Duodenal mucosa (tissue), 2 donors: ENCODE measurements around the gene BHMT2.
A peak's percentile ranks its signal among the peaks of the same experiment; 100 is the strongest.

Experiments
- H3K27ac ChIP-seq: one replicate; pipeline ENCODE4 v1.7.0; 2013; ENCODE audit warnings: low read depth, low read length
- H3K27me3 ChIP-seq, 2 donors: one replicate each; pipeline ENCODE4 v1.7.0; 2013; ENCODE audit warnings: low read length in 2 of 2, control low read depth in 1 of 2; ENCODE audit not compliant: insufficient read depth in 2 of 2, control insufficient read depth in 1 of 2
- H3K36me3 ChIP-seq, 2 donors: one replicate each; pipeline ENCODE4 v1.7.0; 2013; ENCODE audit warnings: low read length in 2 of 2, control low read depth in 1 of 2; ENCODE audit not compliant: insufficient read depth in 2 of 2, control insufficient read depth in 1 of 2
- H3K4me1 ChIP-seq, 2 donors: one replicate each; pipeline ENCODE4 v1.7.0; 2013; ENCODE audit warnings: low read length in 2 of 2, control low read depth in 1 of 2; ENCODE audit not compliant: insufficient read depth in 2 of 2, control insufficient read depth in 1 of 2
- H3K4me3 ChIP-seq, 2 donors: one replicate each; pipeline ENCODE4 v1.7.0; 2013; ENCODE audit warnings: low read length in 2 of 2, low read depth in 1 of 2
- H3K9ac ChIP-seq, 2 donors: one replicate each; pipeline ENCODE4 v1.7.0; 2013; ENCODE audit warnings: low read length in 2 of 2, low read depth in 1 of 2
- H3K9me3 ChIP-seq, 2 donors: one replicate each; pipeline ENCODE4 v1.7.0; 2013; ENCODE audit warnings: low read length in 2 of 2, control low read depth in 1 of 2; ENCODE audit not compliant: control insufficient read depth in 1 of 2

Gene BHMT2

DNA sequence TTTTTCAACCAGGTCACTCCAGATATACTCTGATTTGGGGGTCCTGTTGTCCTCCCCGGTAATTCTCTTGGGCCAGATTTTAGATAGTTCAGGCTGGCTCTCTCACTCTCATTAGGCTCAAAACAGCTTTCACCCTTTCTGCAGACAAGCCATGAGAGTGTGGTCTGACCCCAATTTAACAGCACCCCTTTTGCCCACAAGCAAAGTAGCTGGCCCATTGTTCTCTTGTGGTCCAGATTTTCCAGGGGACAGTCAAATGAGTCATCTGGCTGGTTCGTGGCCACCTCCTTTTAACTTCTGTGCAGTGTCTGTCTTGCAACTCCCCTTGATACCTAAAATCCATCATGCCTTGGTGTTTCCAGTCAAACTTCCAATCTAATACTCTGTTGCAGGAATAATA lies 16.5 kb downstream of the BHMT2 start:
- no peak overlapping the region for H3K27ac ChIP-seq
- no peaks in the 10 kb centered on the region for H3K36me3 ChIP-seq
- H3K9me3 ChIP-seq = no peaks in the 10 kb centered on the region
- H3K27me3 ChIP-seq = no peaks in the 10 kb centered on the region
- no peak overlapping the region for H3K9ac ChIP-seq
- H3K4me3 ChIP-seq = no peak overlapping the region
- H3K4me1 ChIP-seq = no peaks in the 10 kb centered on the region

DNA sequence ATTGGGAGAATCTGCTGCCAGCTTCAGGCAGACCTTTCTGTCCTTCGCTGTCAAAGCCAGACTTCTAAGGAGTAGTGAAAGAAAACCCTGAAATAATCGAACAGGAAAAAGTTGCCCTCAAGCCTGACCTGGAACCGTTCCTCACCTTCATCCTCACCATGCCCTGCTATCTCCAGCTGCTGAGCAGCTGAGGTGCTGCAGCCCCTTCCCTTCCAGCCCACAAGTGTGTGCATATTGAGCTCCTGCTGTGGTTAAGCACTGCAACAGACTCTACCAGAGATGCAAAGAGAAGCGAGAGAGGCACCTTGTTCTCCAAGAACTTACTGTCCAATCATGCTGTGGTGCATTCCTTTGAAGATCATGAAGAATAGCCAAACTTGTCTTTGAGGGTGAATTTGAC lies 18.9 kb downstream of the BHMT2 start:
- Histone ChIP-seq H3K27ac (no peak overlapping the region), H3K9me3 (no peaks in the 10 kb centered on the region), H3K4me1 (no peaks in the 10 kb centered on the region), H3K36me3 (no peaks in the 10 kb centered on the region), H3K4me3 (no peak overlapping the region), H3K27me3 (no peaks in the 10 kb centered on the region), H3K9ac (no peak overlapping the region)

DNA sequence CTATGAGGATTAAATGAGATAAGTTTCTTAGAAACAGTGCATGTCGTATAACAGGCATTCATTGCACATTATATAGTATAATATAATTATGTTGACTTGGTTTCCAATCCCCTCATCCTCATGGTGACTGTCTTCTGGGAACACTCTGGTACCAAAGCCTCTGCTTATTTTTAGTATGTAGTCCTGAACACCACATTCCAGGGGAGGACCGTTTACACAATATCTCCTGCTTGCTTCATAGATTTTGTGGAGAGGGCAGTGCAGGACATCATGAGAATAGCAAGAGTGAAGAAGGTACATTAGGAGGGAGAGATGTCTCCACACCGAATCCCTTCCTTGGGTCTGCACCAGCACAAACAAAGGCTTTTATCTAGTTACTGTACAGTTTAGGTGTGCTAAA lies 21.5 kb downstream of the BHMT2 start:
- H3K27ac ChIP-seq = no peak overlapping the region

DNA sequence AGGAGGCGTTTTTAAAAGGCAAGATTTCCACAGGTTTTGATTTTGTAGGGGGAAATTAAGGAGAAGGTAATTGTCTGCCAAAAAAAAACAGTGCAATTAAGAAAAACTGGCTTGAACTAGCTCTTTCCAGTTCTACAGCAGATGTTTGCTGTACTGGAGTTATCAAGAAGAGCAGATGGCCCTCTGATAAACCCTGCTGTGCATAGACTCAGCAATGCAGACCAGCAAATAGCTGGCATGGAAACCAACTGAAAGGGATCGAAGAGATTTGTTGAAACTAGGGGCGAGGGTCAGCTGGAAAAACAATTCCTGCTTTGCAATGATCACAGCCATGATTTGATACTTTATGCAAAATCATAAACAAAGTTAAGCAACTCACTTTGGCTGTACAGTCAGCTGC lies 24.2 kb downstream of the BHMT2 start:
- no peak overlapping the region for H3K27ac ChIP-seq
- H3K4me3 ChIP-seq = no peak overlapping the region
- H3K4me1 ChIP-seq = no peaks in the 10 kb centered on the region
- H3K27me3 ChIP-seq = no peaks in the 10 kb centered on the region
- no peaks in the 10 kb centered on the region for H3K36me3 ChIP-seq
- no peak overlapping the region for H3K9ac ChIP-seq
- no peaks in the 10 kb centered on the region for H3K9me3 ChIP-seq

More for the DNA sequence above, 21.5 kb downstream of the BHMT2 start:
- Histone ChIP-seq H3K4me3 (no peak overlapping the region), H3K27me3 (no peaks in the 10 kb centered on the region), H3K9ac (no peak overlapping the region), H3K4me1 (no peaks in the 10 kb centered on the region), H3K9me3 (no peaks in the 10 kb centered on the region), H3K36me3 (no peaks in the 10 kb centered on the region)

DNA sequence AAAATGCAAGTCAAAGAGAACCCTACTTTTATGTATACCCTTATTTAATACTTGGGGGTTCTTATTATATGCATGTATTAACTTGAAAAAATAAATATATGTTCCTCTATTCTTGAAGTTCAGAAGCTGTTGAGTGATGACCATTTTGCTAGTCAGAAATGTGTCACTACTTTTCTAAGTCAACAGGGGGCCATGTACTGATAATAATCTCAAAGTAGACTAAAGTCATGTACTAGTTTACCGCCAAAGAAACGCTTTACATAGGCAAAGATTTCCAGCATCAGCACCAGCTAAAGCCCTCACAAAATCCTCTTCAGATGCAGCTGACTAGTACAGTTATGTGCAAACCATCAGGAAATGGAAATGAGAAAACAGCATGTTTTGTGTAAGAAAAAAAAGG lies 36.3 kb downstream of the BHMT2 start:
- Histone ChIP-seq H3K36me3 (no peaks in the 10 kb centered on the region), H3K27ac (no peak overlapping the region), H3K9me3 (no peaks in the 10 kb centered on the region), H3K9ac (no peak overlapping the region), H3K27me3 (peaks cover 4 to 7% of the 10 kb centered on the region in 2 donors), H3K4me1 (no peaks in the 10 kb centered on the region), H3K4me3 (no peak overlapping the region)

DNA sequence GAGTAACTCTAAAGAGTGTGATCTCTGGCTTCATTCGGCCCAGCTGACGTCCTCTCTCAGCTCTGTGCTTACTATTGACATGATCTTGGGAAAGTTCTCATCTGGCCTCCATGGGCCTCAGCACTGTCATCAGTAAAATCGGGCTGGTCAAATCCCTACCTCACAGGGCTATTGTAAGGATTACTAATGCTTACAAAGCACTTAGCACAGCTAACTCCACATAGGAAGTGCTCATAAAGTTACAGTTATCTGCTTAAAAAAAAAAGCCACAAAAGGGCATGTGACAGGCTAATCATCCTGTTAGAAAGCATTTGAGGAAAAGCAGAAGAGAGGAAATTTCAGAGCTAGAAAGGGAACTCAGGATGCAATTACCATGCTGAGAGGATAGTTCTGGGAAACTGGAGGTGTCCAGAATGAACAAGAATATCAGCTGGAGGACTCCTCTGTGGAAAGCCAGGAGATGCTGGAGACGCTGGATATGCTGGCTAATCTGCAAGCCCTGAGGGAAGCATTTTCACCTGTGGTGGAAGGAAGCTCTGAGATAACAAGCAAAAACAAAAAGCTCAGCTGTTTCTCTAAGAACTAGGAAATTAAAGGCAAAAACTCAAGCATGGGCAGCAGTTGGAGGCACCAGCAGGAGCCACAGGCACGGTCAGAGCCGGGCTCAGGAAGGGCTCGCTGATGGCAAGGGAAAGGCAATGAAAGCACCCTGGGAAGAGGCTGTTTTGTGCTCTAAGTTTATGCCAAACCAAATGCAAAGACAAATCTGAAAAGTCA lies 37.6 kb downstream of the BHMT2 start:
- no peaks in the 10 kb centered on the region for H3K9me3 ChIP-seq
- peaks cover 15 to 20% of the 10 kb centered on the region in 2 donors for H3K27me3 ChIP-seq
- H3K4me3 ChIP-seq = no peak overlapping the region
- H3K27ac ChIP-seq = no peak overlapping the region
- H3K9ac ChIP-seq = no peak overlapping the region
- no peaks in the 10 kb centered on the region for H3K36me3 ChIP-seq
- H3K4me1 ChIP-seq = peaks cover 0 to 9% of the 10 kb centered on the region in 2 donors

DNA sequence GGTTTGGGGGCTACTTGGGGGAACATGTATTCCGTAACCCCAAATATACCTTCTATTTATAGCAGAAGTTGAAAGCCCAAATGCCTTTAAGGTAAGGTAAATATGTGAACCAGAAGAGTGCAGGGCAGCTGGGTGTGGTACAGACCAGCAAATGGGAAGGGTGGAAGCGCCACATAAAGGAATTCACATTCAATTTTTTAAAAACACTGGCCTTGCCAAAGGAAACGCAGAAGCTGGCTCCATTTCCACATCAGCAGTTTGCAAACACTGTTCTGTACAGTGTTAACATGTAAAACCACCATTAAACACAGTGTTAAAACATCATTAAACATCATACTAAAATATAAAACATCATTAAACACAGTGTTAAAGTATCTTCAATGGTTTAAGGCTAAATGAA lies 38.5 kb downstream of the BHMT2 start:
- Histone ChIP-seq H3K27ac (no peak overlapping the region), H3K36me3 (no peaks in the 10 kb centered on the region), H3K4me3 (no peak overlapping the region), H3K9me3 (no peaks in the 10 kb centered on the region), H3K9ac (no peak overlapping the region), H3K27me3 (peaks cover 23 to 27% of the 10 kb centered on the region in 2 donors), H3K4me1 (peaks cover 0 to 9% of the 10 kb centered on the region in 2 donors)

DNA sequence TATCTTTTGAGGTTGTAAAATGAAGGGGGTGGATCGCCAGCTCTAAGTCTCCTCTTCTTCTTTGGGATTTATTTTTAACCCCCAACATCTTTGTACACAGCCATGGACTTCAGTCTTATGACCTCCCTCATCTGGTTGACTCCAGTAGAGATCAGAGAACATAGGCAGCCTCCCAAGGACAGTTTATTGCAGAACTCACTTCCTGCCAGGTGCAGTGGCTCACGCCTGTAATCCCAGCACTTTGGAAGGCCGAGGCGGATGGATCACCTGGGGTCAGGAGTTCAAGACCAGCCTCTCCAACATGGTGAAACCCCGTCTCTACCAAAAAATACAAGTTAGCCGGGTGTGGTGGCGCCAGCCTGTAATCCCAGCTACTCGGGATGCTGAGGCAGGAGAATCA lies 39.2 kb downstream of the BHMT2 start:
- Histone ChIP-seq H3K9me3 (no peaks in the 10 kb centered on the region), H3K27ac (no peak overlapping the region), H3K4me3 (no peak overlapping the region), H3K9ac (no peak overlapping the region), H3K4me1 (peaks cover 0 to 9% of the 10 kb centered on the region in 2 donors), H3K36me3 (no peaks in the 10 kb centered on the region), H3K27me3 (peaks cover 26 to 27% of the 10 kb centered on the region in 2 donors)

DNA sequence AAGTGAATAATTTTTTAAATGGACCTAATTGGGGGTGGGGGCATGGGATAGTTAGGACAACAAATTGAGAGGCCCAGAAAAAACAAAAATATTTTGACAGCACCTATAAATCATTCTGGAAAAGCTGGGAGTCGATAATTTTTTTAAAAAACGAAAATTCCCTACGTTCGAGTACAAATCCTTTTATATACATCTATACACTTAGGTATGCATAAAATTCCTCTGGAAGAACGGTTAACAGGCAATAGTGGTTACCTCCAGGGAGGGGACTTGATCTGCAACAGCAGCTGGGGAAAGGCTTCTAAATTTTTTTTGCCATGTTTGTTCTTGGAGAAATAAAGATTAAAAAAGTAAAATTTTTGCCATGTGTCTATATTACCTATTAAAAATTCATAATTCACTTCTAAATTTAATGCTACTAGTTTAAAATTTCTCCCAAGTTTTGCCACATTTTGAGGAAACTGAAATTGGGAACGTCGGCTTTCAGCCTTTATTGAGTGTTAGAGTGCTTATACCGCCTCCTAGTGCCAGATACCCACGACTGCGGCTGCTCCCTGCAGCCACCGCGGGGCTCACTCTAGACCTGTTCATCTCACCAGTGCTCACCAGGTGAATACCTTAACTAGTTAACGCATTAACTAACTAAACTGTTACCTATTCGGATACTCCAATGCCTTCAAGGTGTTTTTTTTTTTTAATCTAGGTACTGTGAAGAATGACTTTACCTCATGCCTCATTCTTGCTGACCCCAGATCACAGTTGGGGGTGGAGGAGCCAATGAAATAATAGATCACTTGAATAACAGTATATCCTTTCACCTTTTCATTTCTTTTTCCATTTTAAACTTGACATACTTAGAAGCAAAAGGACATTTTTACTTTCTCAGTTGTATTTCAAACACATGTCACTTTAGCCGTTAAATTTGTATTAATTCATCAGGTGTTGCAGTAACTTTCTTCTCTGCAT lies 40.2 kb downstream of the BHMT2 start:
- Histone ChIP-seq H3K4me3 (no peak overlapping the region), H3K4me1 (peaks cover 0 to 9% of the 10 kb centered on the region in 2 donors), H3K27ac (no peak overlapping the region), H3K9ac (no peak overlapping the region), H3K27me3 (peaks cover 29 to 32% of the 10 kb centered on the region in 2 donors), H3K36me3 (no peaks in the 10 kb centered on the region), H3K9me3 (no peaks in the 10 kb centered on the region)

DNA sequence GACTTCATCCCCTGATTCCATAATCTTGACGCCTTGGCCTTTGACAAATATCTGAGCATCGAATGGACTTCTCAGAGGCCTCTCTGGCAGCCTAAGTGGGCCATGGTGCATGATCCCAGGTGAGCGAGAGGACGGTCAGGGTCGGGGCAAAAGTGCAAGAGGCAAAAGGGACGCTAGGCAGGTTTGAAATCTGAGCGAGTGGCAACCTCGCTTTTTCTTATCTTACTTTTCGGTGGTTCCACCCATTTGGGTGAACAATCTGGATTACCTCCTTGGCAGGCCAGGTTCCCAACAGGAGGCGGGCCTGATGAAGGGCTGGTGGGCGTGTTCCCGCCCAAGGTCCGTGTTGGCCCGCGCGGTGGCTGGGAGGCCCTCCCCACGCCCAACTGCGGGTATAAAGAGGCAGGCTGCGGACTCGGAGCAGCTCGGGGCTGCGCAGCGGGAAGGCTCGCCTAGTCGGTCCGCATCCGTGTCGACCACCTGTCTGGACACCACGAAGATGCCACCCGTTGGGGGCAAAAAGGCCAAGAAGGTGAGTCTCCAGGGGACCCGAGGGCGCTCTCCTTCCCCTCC lies 41.9 kb downstream of the BHMT2 start, which contains the start of gene BHMT:
BHMT (plus strand) TSS at position 423 of the 573 bp plus-strand sequence; CDS start at position 500, 77 bp downstream.
- Histone ChIP-seq H3K9me3 (no peaks in the 10 kb centered on the region), H3K27me3 (peaks cover 29 to 32% of the 10 kb centered on the region in 2 donors), H3K27ac (no peak within 1 kb of the TSS), H3K4me1 (peaks cover 0 to 9% of the 10 kb centered on the region in 2 donors), H3K9ac (no peak within 1 kb of the TSS), H3K4me3 (peak within 1 kb of the TSS; percentile 1 to 16), H3K36me3 (no peaks in the 10 kb centered on the region)
